Dedifferentiated amniotic fluid mesenchymal stem cell (primary cell): Measurements from ENCODE around the gene CAMTA1.

ENCODE experiments used
- DNase-seq: peaks from one replicate; pipeline ENCODE4 v3.0.0-alpha.2; 2016; ENCODE audit errors: extremely low spot score

CAMTA1 gene

DNA sequence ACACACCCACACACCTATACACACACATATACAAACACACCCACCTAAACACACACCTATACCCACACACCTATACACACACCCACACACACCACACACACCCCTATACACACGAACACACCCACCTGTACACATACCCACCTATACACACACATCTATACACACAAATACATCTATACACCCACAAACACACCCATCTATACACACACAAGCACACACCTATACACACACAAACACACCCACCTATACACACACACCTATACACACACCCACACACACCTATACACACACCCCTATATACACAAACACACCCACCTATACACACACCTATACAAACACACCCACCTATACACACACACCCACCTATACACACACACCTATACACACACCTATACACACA, 869.5 kb downstream of the CAMTA1 start:
- DNase-seq = no peak

DNA sequence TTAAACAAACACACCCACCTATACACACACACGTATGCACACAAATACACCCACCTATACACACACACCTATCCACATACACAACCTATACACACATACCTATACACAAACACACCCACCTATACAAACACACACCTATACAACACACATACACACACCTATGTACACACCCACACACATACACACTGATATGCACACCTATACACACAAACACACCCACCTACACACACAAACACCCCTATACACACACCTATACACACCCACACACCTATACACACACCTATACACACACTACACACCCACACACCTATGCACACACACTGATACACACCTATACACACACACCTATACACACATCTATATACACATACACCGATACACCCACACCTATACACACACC, 870.1 kb downstream of the CAMTA1 start:
- no peak for DNase-seq

DNA sequence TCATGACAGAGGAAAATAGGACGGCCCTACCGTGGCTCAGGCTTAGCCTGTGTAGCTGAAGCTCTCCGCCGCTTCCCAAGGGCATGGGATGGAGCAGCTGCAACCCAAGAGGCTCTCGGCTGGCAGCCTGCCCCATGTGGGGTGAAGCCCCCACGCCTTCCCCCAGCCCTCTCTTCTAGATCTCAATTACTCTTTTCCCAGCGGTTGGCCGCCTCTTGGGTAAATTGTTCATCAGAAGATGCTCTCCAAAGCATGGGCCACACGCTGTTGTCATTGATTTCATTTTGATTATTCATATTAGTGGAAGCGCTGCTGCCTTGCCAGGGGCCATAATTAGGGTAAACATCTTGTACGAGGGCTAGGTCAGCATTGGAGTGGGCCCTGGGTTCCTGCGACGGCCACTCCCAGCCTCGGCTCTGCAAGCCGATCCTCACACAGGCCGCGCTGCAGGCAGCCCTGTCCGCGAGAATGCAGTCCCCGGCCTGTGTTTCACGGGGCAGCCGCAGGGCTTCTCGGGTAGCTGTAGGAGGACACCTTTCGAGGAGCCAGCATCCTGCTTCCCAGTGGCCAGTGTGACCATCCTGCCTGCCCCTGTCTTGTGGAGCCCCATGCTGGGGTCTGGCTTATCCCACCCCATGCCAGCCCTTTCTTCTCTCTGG, 871.4 kb downstream of the CAMTA1 start:
- no peak for DNase-seq

DNA sequence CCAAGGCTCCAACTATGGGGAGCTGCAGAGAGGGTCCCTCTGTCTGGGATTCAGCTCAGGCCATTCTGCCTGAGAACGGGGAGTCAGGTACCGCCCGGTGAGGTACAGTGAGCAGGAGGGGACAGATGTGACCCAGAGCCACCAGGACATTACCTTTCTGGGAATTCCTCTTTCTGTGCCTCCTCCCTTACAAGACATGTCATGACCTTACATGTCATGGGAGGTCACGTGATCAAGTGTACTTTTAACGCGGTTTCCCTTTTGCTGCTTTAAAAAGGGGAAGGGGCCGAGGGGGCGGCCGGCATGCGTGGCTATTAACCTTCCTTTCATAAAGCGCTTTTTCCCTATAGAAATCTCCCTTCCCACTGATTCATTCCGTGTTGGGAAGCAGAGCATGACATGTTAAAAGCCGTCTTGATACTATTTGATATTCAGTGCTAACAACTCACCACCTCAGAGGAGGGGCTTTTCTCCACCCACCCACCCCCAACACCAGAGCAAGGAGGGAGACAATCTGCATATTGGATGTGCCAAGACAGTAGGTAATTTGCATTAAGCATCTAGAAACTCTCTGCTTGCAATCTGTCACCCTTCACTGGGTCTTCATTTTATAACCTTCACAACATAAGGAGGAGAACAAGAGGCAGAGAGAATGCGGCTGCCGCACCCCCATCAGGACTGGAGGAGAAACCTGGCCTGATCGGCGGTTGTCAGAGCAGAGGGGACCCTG, 872.2 kb downstream of the CAMTA1 start:
- no peak for DNase-seq

DNA sequence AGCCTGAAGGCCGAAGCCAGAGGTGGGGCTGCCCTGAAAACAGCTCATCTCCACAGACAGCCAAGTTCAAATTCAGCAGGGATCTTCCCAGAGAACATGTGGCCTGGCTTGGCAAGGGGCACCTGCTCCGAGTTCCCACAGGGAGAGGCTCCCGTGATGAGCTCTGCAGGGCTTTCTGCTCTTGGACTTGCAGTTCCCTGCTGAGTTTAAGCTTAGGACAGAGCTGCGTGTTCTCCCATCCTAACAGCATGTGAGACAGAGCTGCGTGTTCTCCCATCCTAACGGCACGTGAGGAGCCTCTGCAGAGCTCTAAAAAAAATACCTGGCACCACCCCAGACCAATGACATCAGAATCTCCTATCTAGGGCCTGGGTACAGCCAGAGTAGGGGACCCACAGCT, 872.8 kb downstream of the CAMTA1 start:
- no peak for DNase-seq

DNA sequence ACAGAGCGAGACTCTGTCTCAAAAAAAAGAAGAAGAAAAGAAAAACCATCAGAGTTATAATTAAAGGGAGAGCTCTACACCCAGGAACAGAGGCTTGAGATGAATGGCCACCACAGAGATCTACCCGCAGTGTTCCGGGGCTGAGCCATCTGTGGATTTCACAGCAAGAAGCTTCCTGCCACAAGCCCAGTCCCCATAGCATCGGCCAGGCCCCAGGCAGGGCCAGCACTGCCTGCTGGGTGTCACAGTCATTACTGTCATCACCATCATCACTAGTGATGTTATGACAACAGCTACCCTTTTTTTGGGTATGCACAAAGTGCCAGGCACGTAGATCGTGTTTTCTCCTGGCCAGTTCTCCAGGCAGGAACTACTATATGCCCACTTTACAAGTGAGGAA, 874.3 kb downstream of the CAMTA1 start:
- no peak for DNase-seq

DNA sequence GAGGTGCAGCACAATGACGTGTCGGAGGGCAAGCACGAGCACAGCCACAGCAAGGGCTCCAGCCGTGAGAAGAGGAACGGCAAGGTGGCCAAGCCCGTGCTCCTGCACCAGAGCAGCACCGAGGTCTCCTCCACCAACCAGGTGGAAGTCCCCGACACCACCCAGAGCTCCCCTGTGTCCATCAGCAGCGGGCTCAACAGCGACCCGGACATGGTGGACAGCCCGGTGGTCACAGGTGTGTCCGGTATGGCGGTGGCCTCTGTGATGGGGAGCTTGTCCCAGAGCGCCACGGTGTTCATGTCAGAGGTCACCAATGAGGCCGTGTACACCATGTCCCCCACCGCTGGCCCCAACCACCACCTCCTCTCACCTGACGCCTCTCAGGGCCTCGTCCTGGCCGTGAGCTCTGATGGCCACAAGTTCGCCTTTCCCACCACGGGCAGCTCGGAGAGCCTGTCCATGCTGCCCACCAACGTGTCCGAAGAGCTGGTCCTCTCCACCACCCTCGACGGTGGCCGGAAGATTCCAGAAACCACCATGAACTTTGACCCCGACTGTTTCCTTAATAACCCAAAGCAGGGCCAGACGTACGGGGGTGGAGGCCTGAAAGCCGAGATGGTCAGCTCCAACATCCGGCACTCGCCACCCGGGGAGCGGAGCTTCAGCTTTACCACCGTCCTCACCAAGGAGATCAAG, 878.3 kb downstream of the CAMTA1 start:
- DNase-seq = no peak

DNA sequence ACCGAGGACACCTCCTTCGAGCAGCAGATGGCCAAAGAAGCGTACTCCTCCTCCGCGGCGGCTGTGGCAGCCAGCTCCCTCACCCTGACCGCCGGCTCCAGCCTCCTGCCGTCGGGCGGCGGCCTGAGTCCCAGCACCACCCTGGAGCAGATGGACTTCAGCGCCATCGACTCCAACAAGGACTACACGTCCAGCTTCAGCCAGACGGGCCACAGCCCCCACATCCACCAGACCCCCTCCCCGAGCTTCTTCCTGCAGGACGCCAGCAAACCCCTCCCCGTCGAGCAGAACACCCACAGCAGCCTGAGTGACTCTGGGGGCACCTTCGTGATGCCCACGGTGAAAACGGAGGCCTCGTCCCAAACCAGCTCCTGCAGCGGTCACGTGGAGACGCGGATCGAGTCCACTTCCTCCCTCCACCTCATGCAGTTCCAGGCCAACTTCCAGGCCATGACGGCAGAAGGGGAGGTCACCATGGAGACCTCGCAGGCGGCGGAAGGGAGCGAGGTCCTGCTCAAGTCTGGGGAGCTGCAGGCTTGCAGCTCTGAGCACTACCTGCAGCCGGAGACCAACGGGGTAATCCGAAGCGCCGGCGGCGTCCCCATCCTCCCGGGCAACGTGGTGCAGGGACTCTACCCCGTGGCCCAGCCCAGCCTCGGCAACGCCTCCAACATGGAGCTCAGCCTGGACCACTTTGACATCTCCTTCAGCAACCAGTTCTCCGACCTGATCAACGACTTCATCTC, 879.1 kb downstream of the CAMTA1 start:
- no peak for DNase-seq

DNA sequence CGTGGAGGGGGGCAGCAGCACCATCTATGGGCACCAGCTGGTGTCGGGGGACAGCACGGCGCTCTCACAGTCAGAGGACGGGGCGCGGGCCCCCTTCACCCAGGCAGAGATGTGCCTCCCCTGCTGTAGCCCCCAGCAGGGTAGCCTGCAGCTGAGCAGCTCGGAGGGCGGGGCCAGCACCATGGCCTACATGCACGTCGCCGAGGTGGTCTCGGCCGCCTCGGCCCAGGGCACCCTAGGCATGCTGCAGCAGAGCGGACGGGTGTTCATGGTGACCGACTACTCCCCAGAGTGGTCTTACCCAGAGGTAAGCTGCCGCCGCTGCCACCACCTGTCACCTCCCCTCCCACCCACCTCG, 879.6 kb downstream of the CAMTA1 start:
- DNase-seq = no peak

DNA sequence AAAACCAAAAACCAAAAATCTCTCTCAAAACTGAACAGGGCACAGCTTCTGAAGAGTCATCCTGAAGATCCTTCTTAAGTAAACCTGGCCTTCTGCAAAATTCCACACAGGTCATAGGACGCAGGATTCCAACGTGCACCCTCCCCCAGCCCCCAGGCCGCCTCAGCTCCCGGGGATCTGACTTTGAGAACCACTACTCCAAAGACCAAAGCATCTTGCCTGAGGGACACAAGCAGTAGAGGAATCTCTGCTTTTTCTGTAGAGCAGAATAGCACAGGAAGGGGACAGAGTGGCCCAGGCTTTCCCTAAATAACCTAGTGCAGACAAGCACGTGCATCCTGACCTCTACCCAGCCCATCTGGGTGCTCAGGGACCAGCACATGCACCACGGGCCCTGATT, 881.0 kb downstream of the CAMTA1 start:
- no peak for DNase-seq

DNA sequence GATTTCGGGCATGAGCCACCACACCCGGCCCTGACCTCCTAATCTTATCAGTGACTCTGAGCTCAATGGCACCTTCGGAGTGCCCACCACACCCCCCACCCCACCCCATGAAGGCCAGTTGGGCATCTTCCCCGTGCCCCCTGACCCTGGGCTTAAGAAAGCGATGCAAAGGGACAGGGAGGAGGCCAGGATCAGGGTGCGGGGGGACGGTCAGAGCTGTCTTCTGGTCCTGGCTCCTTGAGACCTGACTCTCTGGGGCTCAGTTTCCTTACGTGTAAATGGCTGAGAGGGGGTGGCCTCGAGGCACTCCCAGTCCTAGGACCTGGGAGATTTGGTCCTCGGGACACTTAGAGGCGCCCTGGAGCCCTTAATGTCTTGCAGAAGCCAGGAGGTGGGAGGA, 881.9 kb downstream of the CAMTA1 start:
- no peak for DNase-seq

DNA sequence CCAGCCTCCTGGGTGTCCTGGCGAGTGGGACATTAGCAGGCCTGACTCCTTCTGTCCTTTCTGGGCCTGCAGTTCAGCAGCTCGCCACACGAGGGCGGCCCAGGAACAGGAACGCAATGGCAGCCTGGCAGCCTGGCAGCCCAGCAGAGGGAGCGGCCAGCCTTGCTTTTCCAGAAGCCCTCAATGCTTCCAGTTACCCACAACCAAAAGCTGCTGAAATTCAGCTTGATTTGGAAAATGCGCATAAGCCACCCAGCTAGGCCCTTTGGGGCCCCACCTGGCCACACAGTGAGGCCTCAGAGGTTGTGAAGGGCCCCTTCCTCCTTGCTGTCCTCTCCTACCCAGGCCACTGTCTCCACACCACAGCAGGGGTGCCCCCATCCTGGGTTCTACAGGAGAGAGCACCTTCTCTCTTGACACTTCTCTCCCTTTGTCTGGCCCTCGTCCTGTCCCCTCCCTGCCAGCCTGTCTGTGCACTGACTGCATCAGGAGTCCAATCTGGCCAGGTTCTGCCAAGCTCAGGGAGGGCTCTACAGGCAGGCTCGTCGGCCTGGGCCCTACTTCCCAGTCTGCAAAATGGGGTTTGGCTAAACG, 882.5 kb downstream of the CAMTA1 start:
- peak; percentile 76 for DNase-seq

DNA sequence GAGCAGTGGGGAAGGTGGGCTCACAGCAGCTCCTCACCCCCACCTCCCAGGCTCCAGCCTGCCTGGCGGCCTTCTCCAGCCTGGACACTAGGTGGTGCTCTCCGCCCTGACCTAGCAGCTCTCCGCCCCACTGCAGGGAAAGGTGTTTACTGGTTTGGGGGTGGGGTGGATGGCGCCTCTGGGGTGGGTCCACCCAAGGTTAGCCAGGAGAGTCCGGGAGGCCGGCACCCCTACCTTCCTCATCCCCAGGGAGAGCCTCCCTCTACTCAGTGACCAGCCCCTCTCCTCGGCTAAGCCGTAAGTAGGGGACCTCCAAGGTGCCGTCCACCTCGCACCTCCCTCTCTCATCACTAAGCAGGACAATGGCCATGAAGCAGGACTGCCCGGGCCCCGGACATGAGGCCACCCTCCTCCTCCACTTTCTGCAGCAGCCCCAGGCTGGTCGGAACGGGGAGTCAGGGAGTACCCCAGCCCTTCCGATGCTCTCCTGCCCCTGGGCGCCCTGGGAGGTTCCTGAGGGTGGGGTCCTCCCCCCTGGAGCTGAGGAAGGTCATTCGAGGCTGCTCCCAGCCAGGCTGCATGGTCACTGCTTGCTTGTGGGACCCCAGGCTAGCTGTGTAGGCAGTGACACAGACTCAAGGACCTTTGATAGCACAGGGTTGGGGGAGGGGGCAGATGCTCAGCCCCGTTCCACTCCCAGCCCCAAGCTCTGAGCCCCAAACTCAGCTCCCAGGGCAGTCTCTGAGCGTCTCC, 884.5 kb downstream of the CAMTA1 start:
- DNase-seq = no peak

DNA sequence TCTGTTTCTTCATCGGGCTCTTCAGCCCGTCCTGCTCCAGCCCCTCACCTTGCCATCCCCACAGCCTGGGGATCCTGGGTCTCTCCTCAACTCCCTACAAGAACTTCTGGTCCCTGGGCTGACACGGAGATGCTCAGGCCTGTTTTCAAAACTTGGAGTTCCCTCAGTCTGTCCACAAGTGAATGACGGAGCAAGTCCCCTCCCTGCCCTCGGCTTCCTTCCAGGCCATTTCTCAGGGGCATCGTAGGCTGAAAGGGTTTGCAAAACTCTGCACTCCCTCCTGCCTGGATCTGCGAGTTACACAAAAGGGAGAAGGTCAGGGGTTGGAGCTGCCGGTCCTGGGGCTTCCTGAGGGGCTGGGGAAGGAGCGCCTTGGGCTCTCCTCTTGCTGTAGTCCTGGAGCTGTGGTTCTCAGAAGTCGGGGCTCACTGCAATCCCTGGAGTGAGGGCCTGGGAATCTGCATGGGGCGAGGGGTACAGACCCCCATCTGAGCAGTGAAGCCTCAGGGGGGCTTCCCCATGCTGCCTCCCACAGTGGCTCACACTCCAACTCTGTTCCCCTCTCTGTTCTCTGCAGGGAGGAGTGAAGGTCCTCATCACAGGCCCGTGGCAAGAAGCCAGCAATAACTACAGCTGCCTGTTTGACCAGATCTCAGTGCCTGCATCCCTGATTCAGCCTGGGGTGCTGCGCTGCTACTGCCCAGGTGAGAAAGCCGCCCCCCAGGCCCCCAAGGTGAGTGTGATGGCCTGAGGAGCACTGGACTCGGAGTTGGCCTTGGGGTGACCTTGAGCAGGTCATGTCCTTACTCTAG, 885.3 kb downstream of the CAMTA1 start:
- DNase-seq = no peak

DNA sequence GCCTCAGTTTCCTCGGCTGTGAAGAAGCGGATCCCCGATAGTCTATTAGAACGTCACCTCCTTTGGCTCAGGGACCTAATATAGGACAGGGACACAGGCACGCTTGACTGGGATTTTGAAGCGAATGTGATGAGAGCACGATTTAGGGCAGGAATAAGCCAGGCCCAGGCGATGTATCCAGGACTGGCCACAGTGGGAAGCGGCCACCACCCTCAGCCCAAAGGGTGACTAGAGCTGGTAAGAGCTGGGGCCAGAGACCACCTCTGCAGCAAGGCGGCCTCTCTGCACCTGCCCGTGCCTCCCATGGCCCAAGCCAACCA, 885.9 kb downstream of the CAMTA1 start:
- no peak for DNase-seq

DNA sequence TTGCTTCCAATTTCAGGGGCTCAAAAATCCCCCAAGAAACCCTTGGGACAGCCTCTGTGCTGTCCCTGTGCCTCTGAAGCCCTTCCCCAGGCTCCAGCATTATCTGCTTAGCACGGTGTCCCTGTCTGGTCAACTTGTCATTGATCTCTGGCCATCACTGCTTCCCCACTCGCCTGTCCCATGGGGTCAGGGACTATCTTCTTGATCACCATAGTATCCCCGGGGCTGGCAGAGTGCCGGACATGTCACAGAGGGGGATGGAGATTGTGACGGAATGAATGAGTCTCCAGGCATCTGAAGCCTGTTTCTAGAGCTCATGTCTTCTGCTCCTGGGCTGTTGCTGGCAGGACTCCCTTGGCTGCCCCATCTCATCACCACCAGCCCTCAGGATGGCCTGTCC, 886.4 kb downstream of the CAMTA1 start:
- DNase-seq = no peak

DNA sequence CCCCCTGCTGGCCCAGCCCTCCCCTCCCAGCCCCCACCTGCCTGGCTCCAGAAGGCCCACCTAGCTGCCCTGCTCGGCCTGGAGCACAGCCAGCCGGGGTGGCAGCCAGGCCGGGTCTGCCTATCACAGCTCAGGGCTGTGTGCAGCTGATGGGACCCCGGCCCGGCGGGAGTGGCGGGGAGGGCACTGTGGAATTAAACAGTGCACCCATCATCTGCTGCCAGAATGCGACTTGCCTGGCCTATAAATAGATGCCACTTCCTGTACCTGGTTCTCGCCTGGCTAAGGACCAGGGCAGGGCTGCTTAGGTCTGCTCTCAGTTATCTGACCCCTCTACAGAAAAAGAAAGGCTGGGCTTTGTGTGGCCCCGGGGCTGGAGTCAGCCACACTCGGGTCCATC, 887.6 kb downstream of the CAMTA1 start:
- no peak for DNase-seq

DNA sequence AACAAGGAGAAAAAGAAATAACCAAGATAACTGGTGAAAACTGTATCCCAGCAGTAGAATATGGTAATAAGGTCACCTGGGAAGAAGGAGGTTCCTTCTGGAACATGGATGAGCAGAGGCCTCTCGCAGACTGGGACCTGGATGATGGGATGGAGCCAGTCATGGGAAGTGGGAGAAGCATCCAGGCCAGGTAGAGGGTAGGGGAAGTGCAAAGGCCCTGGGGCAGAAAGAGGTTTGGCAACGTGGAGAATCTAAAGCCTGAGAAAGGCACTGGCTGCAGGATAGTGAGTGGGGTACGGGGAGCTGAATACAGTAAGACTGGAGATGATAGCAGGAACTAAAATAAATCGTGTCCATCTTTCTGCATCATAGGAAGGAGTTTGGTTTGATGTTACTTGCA, 889.7 kb downstream of the CAMTA1 start:
- DNase-seq = no peak

DNA sequence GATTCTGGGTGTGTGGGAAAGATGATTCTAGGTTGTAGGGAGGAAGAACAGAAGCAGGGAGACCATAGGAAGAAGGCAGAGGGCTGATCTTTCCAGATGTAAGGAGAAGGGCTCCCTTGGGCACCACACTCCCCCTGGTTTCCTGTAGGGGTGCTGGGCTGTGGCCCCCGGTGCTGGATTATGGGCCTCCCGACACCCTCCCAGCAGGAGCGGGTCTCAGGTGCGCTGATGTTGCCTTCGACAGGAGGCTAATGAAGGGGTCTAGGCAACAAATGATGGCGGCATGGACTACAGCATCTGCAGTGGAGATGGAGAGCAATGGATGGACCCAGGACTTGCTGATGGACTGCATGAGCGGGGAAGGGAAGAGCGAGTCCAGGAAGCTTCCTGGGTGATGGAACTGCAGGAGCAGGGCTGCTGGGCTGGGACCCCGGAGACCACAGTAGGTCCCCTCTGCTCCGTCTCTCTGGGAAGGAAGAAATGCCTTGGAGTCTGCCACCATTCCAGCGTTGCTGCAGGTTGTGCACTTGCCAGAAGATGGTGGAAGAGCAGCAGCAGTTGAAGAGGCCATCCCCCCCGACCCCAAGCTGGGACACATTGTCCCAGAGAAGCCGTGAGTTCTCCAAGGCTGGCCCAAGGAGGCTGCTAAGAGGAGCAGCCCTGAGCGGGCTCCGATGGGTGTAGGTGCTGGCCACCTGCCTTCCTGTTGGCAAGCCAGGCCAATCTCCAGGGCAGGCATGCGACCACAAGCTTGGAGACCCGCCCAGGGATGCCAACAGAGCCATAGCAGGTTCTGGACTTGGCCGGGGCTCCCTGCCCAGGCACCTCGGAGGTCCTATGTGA, 890.4 kb downstream of the CAMTA1 start:
- DNase-seq = no peak
